GM12878 (cell line): ENCODE data around the gene MUC5AC. TPM values are rescaled to one million over a fixed set of nuclear protein-coding genes. Genes with fewer than 3 reads are reported as not detected.

Experiments
- ATAC-seq: fragments of 200-7000 bp; cut with Tn5 transposase; 3 replicates; pipeline ENCODE4 v1.9.1; 2020; ENCODE audit warnings: mild to moderate bottlenecking, moderate library complexity
- BruUV-seq: library from RNA; stranded (reverse); fragments of 400-500 nt; replicated peaks from 2 replicates; lab custom pipeline; 2021; lab: Mats Ljungman, UMichigan
- CTCF ChIA-PET: fragments of 300-600 bp; sonication (Branson Sonifier 250); formaldehyde crosslinking; extraction: SDS; loops from one replicate; lab custom pipeline; 2021; ENCODE audit warnings: inconsistent platforms; lab: Yijun Ruan, JAX
- POLR2A ChIA-PET: fragments of 350-600 bp; formaldehyde crosslinking; extraction: SDS; loops from one replicate; lab custom pipeline; 2021; ENCODE audit warnings: inconsistent platforms; lab: Charles Lee
- RAD21 ChIA-PET: fragments of 300-600 bp; sonication (Branson Sonifier 250); formaldehyde crosslinking; loops from one replicate; lab custom pipeline; 2023; ENCODE audit warnings: antibody characterized with exemption; ENCODE audit not compliant: unreplicated experiment; lab: Charles Lee
- SMC1A ChIA-PET: fragments of 300-600 bp; sonication (Branson Sonifier 250); formaldehyde crosslinking; loops from one replicate; lab custom pipeline; 2023; ENCODE audit not compliant: unreplicated experiment, uncharacterized antibody; lab: Charles Lee
- DNase-seq: peaks from one replicate; pipeline ENCODE4 v3.0.0-alpha.2; 2011; ENCODE audit warnings: low read depth, low spot score
- FAIRE-seq: peaks from 3 replicates; lab custom pipeline; 2011; peaks lifted over from hg19 to GRCh38; lab: Jason Lieb, UNC
- H2AFZ ChIP-seq: 2 replicates; pipeline ENCODE4 v1.6.0; 2011; ENCODE audit warnings: low read depth, low read length, control low read depth; ENCODE audit not compliant: control insufficient read depth
- H3K27ac ChIP-seq: 2 replicates; pipeline ENCODE4 v1.5.1; 2011; ENCODE audit warnings: control low read depth; ENCODE audit not compliant: control insufficient read depth, insufficient read depth
- H3K27me3 ChIP-seq, 2 experiments: replicated peaks in 1 of 2; 2 replicates each; pipeline versions ENCODE4 v1.6.0 to v1.6.1; 2011; ENCODE audit warnings: low read length in 1 of 2; ENCODE audit not compliant: control insufficient read depth in 2 of 2, insufficient read depth in 2 of 2
- H3K36me3 ChIP-seq, 2 experiments: 2 replicates each; pipeline ENCODE4 v1.5.1; 2011; ENCODE audit warnings: low read length in 1 of 2; ENCODE audit not compliant: control insufficient read depth in 2 of 2, insufficient read depth in 2 of 2
- H3K4me1 ChIP-seq: 2 replicates; pipeline ENCODE4 v1.6.1; 2011; ENCODE audit warnings: mild to moderate bottlenecking, low read length, moderate library complexity, mixed read lengths; ENCODE audit not compliant: control insufficient read depth, insufficient read depth
- H3K4me2 ChIP-seq: 2 replicates; pipeline ENCODE4 v1.6.0; 2011; ENCODE audit warnings: control low read depth; ENCODE audit not compliant: control insufficient read depth, insufficient read depth
- H3K4me3 ChIP-seq: fragments of 200-600 bp; sonication (generic); 2 replicates; pipeline ENCODE4 v1.5.1; 2016
- H3K79me2 ChIP-seq: 2 replicates; pipeline ENCODE4 v1.6.0; 2011; ENCODE audit warnings: low read length; ENCODE audit not compliant: control insufficient read depth, insufficient read depth
- H3K9ac ChIP-seq: 2 replicates; pipeline ENCODE4 v1.8.0; 2011; ENCODE audit warnings: low read length, control low read depth, mixed read lengths; ENCODE audit not compliant: control insufficient read depth, insufficient read depth
- H3K9me3 ChIP-seq: replicated peaks from 3 replicates; pipeline ENCODE4 v1.5.1; 2011; ENCODE audit warnings: mild to moderate bottlenecking, low read length; ENCODE audit not compliant: control insufficient read depth, insufficient read depth
- H4K20me1 ChIP-seq: 2 replicates; pipeline ENCODE4 v1.6.0; 2011; ENCODE audit not compliant: control insufficient read depth, insufficient read depth
- EZH2 ChIP-seq: IDR thresholded peaks from 2 replicates; pipeline ENCODE4 v1.6.1; 2012; ENCODE audit warnings: low read depth, mild to moderate bottlenecking, control low read depth, inconsistent platforms, low read length, borderline replicate concordance; ENCODE audit not compliant: control insufficient read depth
- FOXK2 ChIP-seq: fragments of 450-650 bp; IDR thresholded peaks from 2 replicates; pipeline ENCODE4 v1.6.1; 2017; ENCODE audit warnings: mild to moderate bottlenecking, moderate library complexity
- KDM1A ChIP-seq: fragments of 200-600 bp; sonication (generic); IDR thresholded peaks from 2 replicates; pipeline ENCODE4 v1.6.1; 2016; ENCODE audit warnings: borderline replicate concordance
- NFYA ChIP-seq: IDR thresholded peaks from 2 replicates; pipeline ENCODE4 v1.6.1; 2011; ENCODE audit warnings: low read depth, mild to moderate bottlenecking, low read length, improper control_type of control experiment, borderline replicate concordance
- PAX5 ChIP-seq: IDR thresholded peaks from 2 replicates; pipeline ENCODE4 v1.6.1; 2011; ENCODE audit warnings: low read depth, low read length, borderline replicate concordance
- SUZ12 ChIP-seq: fragments of 200-600 bp; sonication (generic); IDR thresholded peaks from one replicate; pipeline ENCODE4 v1.6.1; 2018; ENCODE audit warnings: antibody characterized with exemption, mild to moderate bottlenecking; ENCODE audit not compliant: unreplicated experiment
- TCF3 ChIP-seq: IDR thresholded peaks from 2 replicates; pipeline ENCODE4 v1.6.1; 2012; ENCODE audit warnings: low read depth, mild to moderate bottlenecking, low read length, borderline replicate concordance; ENCODE audit not compliant: insufficient read depth
- WRNIP1 ChIP-seq: IDR thresholded peaks from 2 replicates; pipeline ENCODE4 v1.6.1; 2011; ENCODE audit warnings: low read depth, low read length, improper control_type of control experiment, borderline replicate concordance
- ZBED1 ChIP-seq: IDR thresholded peaks from 2 replicates; pipeline ENCODE4 v1.6.1; 2016; ENCODE audit warnings: borderline replicate concordance
- ZNF24 ChIP-seq: fragments of 450-650 bp; IDR thresholded peaks from 2 replicates; pipeline ENCODE4 v1.6.1; 2017; ENCODE audit warnings: antibody characterized with exemption, mild to moderate bottlenecking
- WGBS: methylation state at CpG from one replicate; pipeline ENCODE4 v1.1.6; 2016; ENCODE audit warnings: low lambda C conversion rate; ENCODE audit not compliant: insufficient replicate concordance, insufficient coverage; ENCODE audit errors: missing lambda C conversion rate; 5-methylcytosine and 5-hydroxymethylcytosine counted together
- in situ Hi-C: fragments of 300-500 bp; cut with MboI; formaldehyde crosslinking; loops from 9 replicates; pipeline ENCODE4 v1.14.3; 2018; ENCODE audit warnings: mixed read lengths
- intact Hi-C: fragments of 100-400 bp; cut with micrococcal nuclease; formaldehyde crosslinking; loops from one replicate; pipeline ENCODE4 v1.14.2; 2022; ENCODE audit not compliant: unreplicated experiment
- polyA plus RNA-seq, 11 experiments: library from polyadenylated mRNA; depleted of rRNA in 4 of 11; unstranded in 6 of 11; stranded (reverse) in 5 of 11; fragments of >200 nt; fragmentation: Nextera tagmentation in 4 of 11; fragmentation: Illumina TruSeq in 1 of 11; extraction: Ambion mirVana in 4 of 11; extraction: Trizol in 1 of 11; gene quantifications; 1 replicate in 1 of 11; 2 replicates in 10 of 11; pipeline versions ENCODE4 v1.2.1 to v1.2.3, GENCODE V29; 2011 to 2016; ENCODE audit warnings: inconsistent platforms in 2 of 11, missing spikeins in 2 of 11, low read depth in 1 of 11
- total RNA-seq, 4 experiments: library from RNA; depleted of rRNA in 3 of 4; stranded (reverse); fragments of >200 nt in 3 of 4; fragmentation: Illumina TruSeq in 1 of 4; extraction: Trizol in 1 of 4; gene quantifications; 2 replicates each; pipeline versions ENCODE4 v1.2.1 to v1.2.3, GENCODE V29; 2013 to 2021
- TF ChIP-seq, protein P1 (sequence below): fragments of 450-650 bp; IDR thresholded peaks from 2 replicates; pipeline ENCODE4 v1.6.1; 2017; ENCODE audit warnings: mild to moderate bottlenecking
- TF ChIP-seq, protein P2 (sequence below): fragments of 450-650 bp; IDR thresholded peaks from 2 replicates; pipeline ENCODE4 v1.6.1; 2017; ENCODE audit warnings: low read depth, mild to moderate bottlenecking, moderate library complexity
- TF ChIP-seq, protein P3 (sequence below): fragments of 150-350 bp; IDR thresholded peaks from 2 replicates; pipeline ENCODE4 v1.6.1; 2014; ENCODE audit warnings: mild to moderate bottlenecking, low read depth, low read length
- TF ChIP-seq, protein P4 (sequence below): fragments of 450-650 bp; formaldehyde crosslinking; IDR thresholded peaks from 2 replicates; pipeline ENCODE4 v1.5.0; 2022; ENCODE audit warnings: mild to moderate bottlenecking, missing genetic modification characterization

MUC5AC gene
- total and polyA plus RNA-seq, 10 of the 15 experiments (the other 5 are each of a cell fraction or from before 2014, with no cell fraction given), result under 0.01 to 0.01 TPM; not detected in 8

DNA sequence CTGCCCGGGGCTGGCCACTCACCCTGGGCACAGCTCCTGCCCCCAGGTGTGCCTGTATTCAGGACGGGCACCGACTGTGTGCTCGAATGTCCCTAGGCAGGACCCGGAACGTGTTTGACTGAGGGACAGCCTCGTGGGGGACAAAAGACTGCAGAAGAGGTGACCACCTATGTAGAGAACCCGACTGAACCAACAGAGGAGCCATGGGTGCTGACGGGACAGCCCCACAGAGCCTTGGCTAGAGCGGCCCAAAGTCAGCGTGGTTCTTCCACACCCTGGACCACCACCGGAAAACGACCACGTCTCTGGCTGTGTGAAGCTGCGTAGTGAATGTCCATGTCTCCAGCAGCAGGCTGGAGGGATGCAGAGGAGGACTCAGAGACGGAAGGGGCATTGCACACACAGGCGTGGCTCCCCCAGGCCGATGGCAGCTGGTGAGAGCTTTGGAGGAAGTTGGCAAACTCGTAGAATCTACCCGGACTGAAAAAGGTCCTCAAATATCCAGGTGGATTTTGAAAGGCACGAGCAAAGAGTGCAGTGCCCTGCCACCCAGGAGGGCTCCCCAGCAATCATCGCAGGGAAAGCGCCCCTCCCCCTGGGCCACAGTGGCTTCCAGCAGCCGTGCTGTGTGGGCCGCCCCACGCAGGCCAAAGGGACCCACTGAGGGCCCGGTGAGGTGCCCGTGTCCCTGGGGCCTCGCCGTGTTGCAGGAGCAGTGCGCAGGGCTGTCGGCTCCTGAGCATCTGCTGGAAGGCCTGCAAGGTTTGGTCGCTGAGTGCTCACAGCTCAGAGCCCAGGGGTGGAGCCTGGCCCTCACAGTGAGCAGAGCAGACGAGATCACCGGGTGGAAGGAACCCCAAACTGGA lies 47.6 kb downstream of the MUC5AC start:
- no peak overlapping the region for H2AFZ ChIP-seq
- SMC1A ChIA-PET, result no interaction called here
- 33% methylated on average over 34 of the region's 35 CpGs for WGBS
- no peaks in the 10 kb centered on the region; the same call in 2 of the 3 replicates for H3K9me3 ChIP-seq
- RAD21 ChIA-PET, result interaction anchor here (1.4 kb wide), 1 partner anchor 369 kb away, joined by 3 read pairs; no protein-coding TSS in a partner anchor
- in situ Hi-C loops (no loop called here), intact Hi-C loops (no loop called here)
- CTCF ChIA-PET, result interaction anchor here (1.3 kb wide), 1 partner anchor 370 kb away, joined by 7 read pairs; no protein-coding TSS in a partner anchor
- no peak overlapping the region for H3K27ac ChIP-seq
- no peak overlapping the region for H3K9ac ChIP-seq
- POLR2A ChIA-PET, result no interaction called here
- H3K4me3 ChIP-seq, result no peak overlapping the region
- ATAC-seq, result no peak
- no peaks in the 10 kb centered on the region for H3K36me3 ChIP-seq
- DNase-seq, result no peak
- H4K20me1 ChIP-seq, result no peaks in the 10 kb centered on the region
- no peak overlapping the region for H3K4me2 ChIP-seq
- H3K27me3 ChIP-seq, result no peaks in the 10 kb centered on the region
- no peaks in the 10 kb centered on the region for H3K4me1 ChIP-seq
- no peaks in the 10 kb centered on the region for H3K79me2 ChIP-seq
- no peak for FAIRE-seq
- no TSS peak for BruUV-seq
- no peak for TF ChIP-seq SUZ12
- TF ChIP-seq PAX5, result no peak
- TF ChIP-seq, protein P1, sequence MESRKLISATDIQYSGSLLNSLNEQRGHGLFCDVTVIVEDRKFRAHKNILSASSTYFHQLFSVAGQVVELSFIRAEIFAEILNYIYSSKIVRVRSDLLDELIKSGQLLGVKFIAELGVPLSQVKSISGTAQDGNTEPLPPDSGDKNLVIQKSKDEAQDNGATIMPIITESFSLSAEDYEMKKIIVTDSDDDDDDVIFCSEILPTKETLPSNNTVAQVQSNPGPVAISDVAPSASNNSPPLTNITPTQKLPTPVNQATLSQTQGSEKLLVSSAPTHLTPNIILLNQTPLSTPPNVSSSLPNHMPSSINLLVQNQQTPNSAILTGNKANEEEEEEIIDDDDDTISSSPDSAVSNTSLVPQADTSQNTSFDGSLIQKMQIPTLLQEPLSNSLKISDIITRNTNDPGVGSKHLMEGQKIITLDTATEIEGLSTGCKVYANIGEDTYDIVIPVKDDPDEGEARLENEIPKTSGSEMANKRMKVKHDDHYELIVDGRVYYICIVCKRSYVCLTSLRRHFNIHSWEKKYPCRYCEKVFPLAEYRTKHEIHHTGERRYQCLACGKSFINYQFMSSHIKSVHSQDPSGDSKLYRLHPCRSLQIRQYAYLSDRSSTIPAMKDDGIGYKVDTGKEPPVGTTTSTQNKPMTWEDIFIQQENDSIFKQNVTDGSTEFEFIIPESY, result no peak
- no peak for TF ChIP-seq TCF3
- TF ChIP-seq FOXK2, result no peak
- TF ChIP-seq KDM1A, result no peak
- TF ChIP-seq, protein P2, sequence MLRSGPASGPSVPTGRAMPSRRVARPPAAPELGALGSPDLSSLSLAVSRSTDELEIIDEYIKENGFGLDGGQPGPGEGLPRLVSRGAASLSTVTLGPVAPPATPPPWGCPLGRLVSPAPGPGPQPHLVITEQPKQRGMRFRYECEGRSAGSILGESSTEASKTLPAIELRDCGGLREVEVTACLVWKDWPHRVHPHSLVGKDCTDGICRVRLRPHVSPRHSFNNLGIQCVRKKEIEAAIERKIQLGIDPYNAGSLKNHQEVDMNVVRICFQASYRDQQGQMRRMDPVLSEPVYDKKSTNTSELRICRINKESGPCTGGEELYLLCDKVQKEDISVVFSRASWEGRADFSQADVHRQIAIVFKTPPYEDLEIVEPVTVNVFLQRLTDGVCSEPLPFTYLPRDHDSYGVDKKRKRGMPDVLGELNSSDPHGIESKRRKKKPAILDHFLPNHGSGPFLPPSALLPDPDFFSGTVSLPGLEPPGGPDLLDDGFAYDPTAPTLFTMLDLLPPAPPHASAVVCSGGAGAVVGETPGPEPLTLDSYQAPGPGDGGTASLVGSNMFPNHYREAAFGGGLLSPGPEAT, result no peak
- no peak for TF ChIP-seq ZNF24
- no peak for TF ChIP-seq EZH2
- no peak for TF ChIP-seq ZBED1
- TF ChIP-seq, protein P3, sequence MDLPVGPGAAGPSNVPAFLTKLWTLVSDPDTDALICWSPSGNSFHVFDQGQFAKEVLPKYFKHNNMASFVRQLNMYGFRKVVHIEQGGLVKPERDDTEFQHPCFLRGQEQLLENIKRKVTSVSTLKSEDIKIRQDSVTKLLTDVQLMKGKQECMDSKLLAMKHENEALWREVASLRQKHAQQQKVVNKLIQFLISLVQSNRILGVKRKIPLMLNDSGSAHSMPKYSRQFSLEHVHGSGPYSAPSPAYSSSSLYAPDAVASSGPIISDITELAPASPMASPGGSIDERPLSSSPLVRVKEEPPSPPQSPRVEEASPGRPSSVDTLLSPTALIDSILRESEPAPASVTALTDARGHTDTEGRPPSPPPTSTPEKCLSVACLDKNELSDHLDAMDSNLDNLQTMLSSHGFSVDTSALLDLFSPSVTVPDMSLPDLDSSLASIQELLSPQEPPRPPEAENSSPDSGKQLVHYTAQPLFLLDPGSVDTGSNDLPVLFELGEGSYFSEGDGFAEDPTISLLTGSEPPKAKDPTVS, result no peak
- TF ChIP-seq, protein P4, sequence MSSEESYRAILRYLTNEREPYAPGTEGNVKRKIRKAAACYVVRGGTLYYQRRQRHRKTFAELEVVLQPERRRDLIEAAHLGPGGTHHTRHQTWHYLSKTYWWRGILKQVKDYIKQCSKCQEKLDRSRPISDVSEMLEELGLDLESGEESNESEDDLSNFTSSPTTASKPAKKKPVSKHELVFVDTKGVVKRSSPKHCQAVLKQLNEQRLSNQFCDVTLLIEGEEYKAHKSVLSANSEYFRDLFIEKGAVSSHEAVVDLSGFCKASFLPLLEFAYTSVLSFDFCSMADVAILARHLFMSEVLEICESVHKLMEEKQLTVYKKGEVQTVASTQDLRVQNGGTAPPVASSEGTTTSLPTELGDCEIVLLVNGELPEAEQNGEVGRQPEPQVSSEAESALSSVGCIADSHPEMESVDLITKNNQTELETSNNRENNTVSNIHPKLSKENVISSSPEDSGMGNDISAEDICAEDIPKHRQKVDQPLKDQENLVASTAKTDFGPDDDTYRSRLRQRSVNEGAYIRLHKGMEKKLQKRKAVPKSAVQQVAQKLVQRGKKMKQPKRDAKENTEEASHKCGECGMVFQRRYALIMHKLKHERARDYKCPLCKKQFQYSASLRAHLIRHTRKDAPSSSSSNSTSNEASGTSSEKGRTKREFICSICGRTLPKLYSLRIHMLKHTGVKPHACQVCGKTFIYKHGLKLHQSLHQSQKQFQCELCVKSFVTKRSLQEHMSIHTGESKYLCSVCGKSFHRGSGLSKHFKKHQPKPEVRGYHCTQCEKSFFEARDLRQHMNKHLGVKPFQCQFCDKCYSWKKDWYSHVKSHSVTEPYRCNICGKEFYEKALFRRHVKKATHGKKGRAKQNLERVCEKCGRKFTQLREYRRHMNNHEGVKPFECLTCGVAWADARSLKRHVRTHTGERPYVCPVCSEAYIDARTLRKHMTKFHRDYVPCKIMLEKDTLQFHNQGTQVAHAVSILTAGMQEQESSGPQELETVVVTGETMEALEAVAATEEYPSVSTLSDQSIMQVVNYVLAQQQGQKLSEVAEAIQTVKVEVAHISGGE (CRISPR knock-in tag), result no peak
- TF ChIP-seq NFYA, result no peak
- TF ChIP-seq WRNIP1, result no peak
